GM12891 (cell line): ENCODE results near the gene PLEKHG2. TPM values are rescaled to one million over a fixed set of nuclear protein-coding genes. Genes with fewer than 3 reads are reported as not detected.

ENCODE experiments used
- DNase-seq: peaks from one replicate; pipeline ENCODE4 v3.0.0; 2011; ENCODE audit warnings: low spot score; ENCODE audit not compliant: insufficient read length
- FAIRE-seq: peaks from 2 replicates; lab custom pipeline; 2011; peaks lifted over from hg19 to GRCh38; lab: Jason Lieb, UNC
- PAX5 ChIP-seq: IDR thresholded peaks from 2 replicates; pipeline ENCODE4 v1.6.1; 2011; ENCODE audit warnings: low read length, moderate library complexity, mild to moderate bottlenecking; ENCODE audit not compliant: insufficient read depth, severe bottlenecking
- POLR2A ChIP-seq: IDR thresholded peaks from 2 replicates; pipeline ENCODE4 v1.6.1; 2011; ENCODE audit warnings: low read depth, low read length, control low read depth
- POLR2AphosphoS5 ChIP-seq: IDR thresholded peaks from 2 replicates; pipeline ENCODE4 v1.6.1; 2011; ENCODE audit warnings: low read depth, low read length, control low read depth
- POU2F2 ChIP-seq: IDR thresholded peaks from 2 replicates; pipeline ENCODE4 v1.6.1; 2011; ENCODE audit warnings: low read depth, mild to moderate bottlenecking, control low read depth, low read length, moderate library complexity
- SPI1 ChIP-seq: IDR thresholded peaks from 2 replicates; pipeline ENCODE4 v1.6.1; 2011; ENCODE audit warnings: low read depth, low read length, control low read depth
- TAF1 ChIP-seq: IDR thresholded peaks from 2 replicates; pipeline ENCODE4 v1.6.1; 2011; ENCODE audit warnings: low read depth, low read length, control low read depth
- polyA plus RNA-seq: library from polyadenylated mRNA; unstranded; fragments of >200 nt; gene quantifications from one replicate; pipeline ENCODE4 v1.2.1, GENCODE V29; 2012; ENCODE audit warnings: low read depth, missing spikeins, inconsistent platforms; ENCODE audit not compliant: missing spikeins

Gene PLEKHG2
- polyA plus RNA-seq, result 35.3 TPM

- peak; percentile 96 for DNase-seq
- no peak for FAIRE-seq
- TF ChIP-seq TAF1 (peak; percentile 47; the same call in 1 of the 2 replicates), SPI1 (peak; percentile 41), POU2F2 (peak; percentile 100), POLR2A (peak; percentile 76; the same call in 1 of the 2 replicates), PAX5 (no peak), POLR2AphosphoS5 (peak; percentile 78)
Observed at GRCh38 chr19:39412100-39412866, at the start of gene PLEKHG2. PLEKHG2 (plus strand) TSS chr19:39412669; CDS start chr19:39414087, 1,418 bp downstream.

- DNase-seq (no peak), FAIRE-seq (no peak)
- TF ChIP-seq PAX5 (no peak), POLR2A (no peak), TAF1 (no peak), SPI1 (no peak), POLR2AphosphoS5 (no peak), POU2F2 (no peak)
Observed at GRCh38 chr19:39362682-39363657, 49.5 kb upstream of the PLEKHG2 start.

GRCh38 chr19:39363901-39364457, 48.5 kb upstream of the PLEKHG2 start:
- DNase-seq (no peak), FAIRE-seq (no peak)
- TF ChIP-seq POLR2AphosphoS5 (no peak), PAX5 (no peak), POU2F2 (no peak), TAF1 (no peak), POLR2A (no peak), SPI1 (no peak)

GRCh38 chr19:39365531-39365930, 46.9 kb upstream of the PLEKHG2 start:
- FAIRE-seq (no peak), DNase-seq (no peak)
- TF ChIP-seq PAX5 (no peak), POLR2AphosphoS5 (no peak), POLR2A (no peak), POU2F2 (no peak), SPI1 (no peak), TAF1 (no peak)

- TF ChIP-seq SPI1 (no peak), POLR2AphosphoS5 (no peak), TAF1 (no peak), POLR2A (no peak), PAX5 (no peak), POU2F2 (no peak)
- FAIRE-seq (no peak), DNase-seq (no peak)
Observed at GRCh38 chr19:39369200-39369599, 43.3 kb upstream of the PLEKHG2 start.

GRCh38 chr19:39370735-39371134, 41.7 kb upstream of the PLEKHG2 start:
- DNase-seq, result no peak
- no peak for FAIRE-seq
- no peak for TF ChIP-seq TAF1
- no peak for TF ChIP-seq POU2F2
- TF ChIP-seq POLR2AphosphoS5, result no peak
- no peak for TF ChIP-seq SPI1
- TF ChIP-seq POLR2A, result no peak
- no peak for TF ChIP-seq PAX5

GRCh38 chr19:39372047-39372802, 40.2 kb upstream of the PLEKHG2 start:
- FAIRE-seq, result no peak
- no peak for DNase-seq

GRCh38 chr19:39372941-39373340, 39.5 kb upstream of the PLEKHG2 start:
- no peak for FAIRE-seq
- TF ChIP-seq POLR2AphosphoS5, result no peak
- TF ChIP-seq POU2F2, result no peak
- no peak for TF ChIP-seq POLR2A
- no peak for TF ChIP-seq PAX5
- TF ChIP-seq SPI1, result no peak
- TF ChIP-seq TAF1, result no peak
- DNase-seq, result no peak

More at GRCh38 chr19:39372047-39372802, 40.2 kb upstream of the PLEKHG2 start:
- TF ChIP-seq SPI1 (no peak), TAF1 (no peak), PAX5 (no peak), POU2F2 (no peak), POLR2AphosphoS5 (no peak), POLR2A (no peak)
